Loucy (cell line): ENCODE data around the gene SLC25A21.

Source experiments
- H2AFZ ChIP-seq: fragments of 200-600 bp; sonication (generic); 2 replicates; pipeline ENCODE4 v1.6.0; 2016; ENCODE audit warnings: antibody characterized with exemption, mild to moderate bottlenecking, low read length, moderate library complexity
- H3F3A ChIP-seq: fragments of 200-600 bp; 2 replicates; pipeline ENCODE4 v1.6.0; 2016; ENCODE audit warnings: antibody characterized with exemption, low read depth, mild to moderate bottlenecking
- H3K27me3 ChIP-seq: fragments of 200-600 bp; sonication (generic); 2 replicates; pipeline ENCODE4 v1.6.1; 2014; ENCODE audit warnings: low read length, mild to moderate bottlenecking; ENCODE audit not compliant: insufficient read depth, poor library complexity, severe bottlenecking
- H3K36me3 ChIP-seq: fragments of 200-600 bp; sonication (generic); 2 replicates; pipeline ENCODE4 v1.6.1; 2016; ENCODE audit warnings: low read length; ENCODE audit not compliant: insufficient read depth
- H3K4me1 ChIP-seq: fragments of 200-600 bp; sonication (generic); 2 replicates; pipeline ENCODE4 v1.5.1; 2014; ENCODE audit warnings: low read length, mild to moderate bottlenecking; ENCODE audit not compliant: insufficient read depth, poor library complexity, severe bottlenecking
- H3K4me2 ChIP-seq: fragments of 200-600 bp; sonication (generic); 2 replicates; pipeline ENCODE4 v1.6.0; 2014; ENCODE audit warnings: antibody characterized with exemption, low read length, low read depth, mild to moderate bottlenecking; ENCODE audit not compliant: poor library complexity, severe bottlenecking
- H3K4me3 ChIP-seq: fragments of 200-600 bp; sonication (generic); 2 replicates; pipeline ENCODE4 v1.5.1; 2014; ENCODE audit warnings: low read length, mild to moderate bottlenecking, mixed read lengths; ENCODE audit not compliant: poor library complexity, severe bottlenecking
- H3K79me2 ChIP-seq: fragments of 200-600 bp; sonication (generic); 2 replicates; pipeline ENCODE4 v1.6.1; 2014; ENCODE audit warnings: low read length; ENCODE audit not compliant: insufficient read depth
- H3K9ac ChIP-seq: fragments of 200-600 bp; sonication (generic); 2 replicates; pipeline ENCODE4 v1.6.0; 2014; ENCODE audit warnings: mild to moderate bottlenecking, low read depth, low read length, moderate library complexity; ENCODE audit not compliant: poor library complexity, severe bottlenecking
- H3K9me2 ChIP-seq: fragments of 200-600 bp; sonication (generic); replicated peaks from 2 replicates; pipeline ENCODE4 v1.6.1; 2016; ENCODE audit warnings: low read depth, low read length, mixed read lengths
- H3K9me3 ChIP-seq: fragments of 200-600 bp; sonication (generic); 2 replicates; pipeline ENCODE4 v1.6.1; 2014; ENCODE audit warnings: mild to moderate bottlenecking, antibody characterized with exemption, low read length, low read depth; ENCODE audit not compliant: insufficient read depth
- H4K20me1 ChIP-seq: fragments of 200-600 bp; sonication (generic); 2 replicates; pipeline ENCODE4 v1.6.0; 2014; ENCODE audit warnings: antibody characterized with exemption, low read length, mild to moderate bottlenecking; ENCODE audit not compliant: insufficient read depth, poor library complexity, severe bottlenecking
- CTCF ChIP-seq: fragments of 200-600 bp; sonication (generic); conservative IDR thresholded peaks from 2 replicates; pipeline ENCODE4 v1.5.1; 2014; ENCODE audit warnings: mild to moderate bottlenecking, antibody characterized with exemption, low read length
- EZH2phosphoT487 ChIP-seq: fragments of 200-600 bp; IDR thresholded peaks from 2 replicates; pipeline ENCODE4 v1.6.1; 2018; ENCODE audit warnings: antibody characterized with exemption, mild to moderate bottlenecking, moderate library complexity, borderline replicate concordance

SLC25A21 gene

GRCh38 chr14:37036669-37037341 is 135.6 kb downstream of the SLC25A21 start:
- Histone ChIP-seq H3K36me3 (no peaks in the 10 kb centered on the region), H3K4me2 (no peak overlapping the region), H4K20me1 (no peaks in the 10 kb centered on the region), H2AFZ (no peak overlapping the region), H3F3A (no peaks in the 10 kb centered on the region), H3K9ac (no peak overlapping the region), H3K4me1 (no peaks in the 10 kb centered on the region), H3K9me3 (no peaks in the 10 kb centered on the region; the same call in 1 of the 2 replicates), H3K9me2 (no peaks in the 10 kb centered on the region), H3K27me3 (no peaks in the 10 kb centered on the region), H3K79me2 (no peaks in the 10 kb centered on the region), H3K4me3 (no peak overlapping the region)
- no peak for TF ChIP-seq CTCF
- no peak for TF ChIP-seq EZH2phosphoT487

- Histone ChIP-seq H3K4me1 (no peaks in the 10 kb centered on the region), H2AFZ (no peak overlapping the region), H3K4me3 (no peak overlapping the region), H3K9me2 (no peaks in the 10 kb centered on the region), H4K20me1 (no peaks in the 10 kb centered on the region), H3K36me3 (no peaks in the 10 kb centered on the region), H3K9me3 (no peaks in the 10 kb centered on the region; the same call in 1 of the 2 replicates), H3K27me3 (no peaks in the 10 kb centered on the region), H3K79me2 (no peaks in the 10 kb centered on the region), H3K9ac (no peak overlapping the region), H3K4me2 (no peak overlapping the region), H3F3A (no peaks in the 10 kb centered on the region)
- TF ChIP-seq CTCF, result no peak
- no peak for TF ChIP-seq EZH2phosphoT487
Measured at GRCh38 chr14:37035401-37035800, 137.0 kb downstream of the SLC25A21 start.

GRCh38 chr14:37034410-37035285 is 137.8 kb downstream of the SLC25A21 start:
- Histone ChIP-seq H3K27me3 (no peaks in the 10 kb centered on the region), H3K4me2 (no peak overlapping the region), H3K9me3 (no peaks in the 10 kb centered on the region; the same call in 1 of the 2 replicates), H3K79me2 (no peaks in the 10 kb centered on the region), H3K36me3 (no peaks in the 10 kb centered on the region), H4K20me1 (no peaks in the 10 kb centered on the region), H2AFZ (no peak overlapping the region), H3K4me1 (no peaks in the 10 kb centered on the region), H3K9ac (no peak overlapping the region), H3K9me2 (no peaks in the 10 kb centered on the region), H3K4me3 (no peak overlapping the region), H3F3A (no peaks in the 10 kb centered on the region)
- TF ChIP-seq EZH2phosphoT487 (no peak), CTCF (no peak)
